ENCODE results near the gene SF3A1.

DNA sequence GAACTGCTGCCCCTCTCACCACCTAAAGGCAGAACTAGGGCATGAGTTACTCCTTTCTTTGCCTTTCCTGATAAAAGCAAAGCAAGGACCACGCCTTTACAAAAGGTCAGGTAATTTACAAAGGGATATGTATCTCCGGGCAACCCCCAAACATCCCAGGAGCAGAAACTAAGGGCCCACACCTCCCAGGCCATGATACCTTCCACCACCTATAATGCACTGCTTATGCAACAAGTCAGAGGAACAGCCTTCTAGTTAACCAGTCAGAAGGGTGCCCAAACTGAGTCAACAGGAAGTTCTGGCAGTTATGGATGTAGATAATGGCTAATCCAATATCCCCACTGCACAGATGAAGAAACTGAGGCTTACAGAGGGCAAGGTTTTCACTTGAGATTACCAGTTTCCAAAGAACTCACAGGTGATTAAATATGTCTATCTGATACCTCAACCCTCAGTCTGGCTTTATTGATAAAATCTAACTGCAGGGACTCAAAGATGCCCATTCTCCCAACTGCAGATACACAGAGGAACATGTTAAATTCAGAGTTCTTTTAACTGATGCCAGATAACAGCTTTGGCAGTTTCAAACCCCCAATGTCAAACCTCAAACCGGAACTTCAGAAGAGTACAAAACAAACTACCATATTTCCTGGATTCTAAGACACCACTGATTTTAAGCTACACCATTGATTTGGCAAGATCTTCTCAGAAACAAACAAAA, 50.6 kb downstream of the SF3A1 start:
- peak in 2 of 3 donors; percentile 2 to 6 for TF ChIP-seq POLR2A (IDR thresholded peaks at IDR 0.05)
- TF ChIP-seq, protein P1, sequence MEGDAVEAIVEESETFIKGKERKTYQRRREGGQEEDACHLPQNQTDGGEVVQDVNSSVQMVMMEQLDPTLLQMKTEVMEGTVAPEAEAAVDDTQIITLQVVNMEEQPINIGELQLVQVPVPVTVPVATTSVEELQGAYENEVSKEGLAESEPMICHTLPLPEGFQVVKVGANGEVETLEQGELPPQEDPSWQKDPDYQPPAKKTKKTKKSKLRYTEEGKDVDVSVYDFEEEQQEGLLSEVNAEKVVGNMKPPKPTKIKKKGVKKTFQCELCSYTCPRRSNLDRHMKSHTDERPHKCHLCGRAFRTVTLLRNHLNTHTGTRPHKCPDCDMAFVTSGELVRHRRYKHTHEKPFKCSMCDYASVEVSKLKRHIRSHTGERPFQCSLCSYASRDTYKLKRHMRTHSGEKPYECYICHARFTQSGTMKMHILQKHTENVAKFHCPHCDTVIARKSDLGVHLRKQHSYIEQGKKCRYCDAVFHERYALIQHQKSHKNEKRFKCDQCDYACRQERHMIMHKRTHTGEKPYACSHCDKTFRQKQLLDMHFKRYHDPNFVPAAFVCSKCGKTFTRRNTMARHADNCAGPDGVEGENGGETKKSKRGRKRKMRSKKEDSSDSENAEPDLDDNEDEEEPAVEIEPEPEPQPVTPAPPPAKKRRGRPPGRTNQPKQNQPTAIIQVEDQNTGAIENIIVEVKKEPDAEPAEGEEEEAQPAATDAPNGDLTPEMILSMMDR (IDR thresholded peaks at IDR 0.05): no peak

Data from body of pancreas (tissue), 4 donors.